NCI-H82 (cell line): ENCODE data around the gene COLEC12.

Experiments
- DNase-seq: peaks from one replicate; lab custom pipeline; 2025; lab: John Stamatoyannopoulos, UW

COLEC12 gene

GRCh38 chr18:505483-506122 is 5.1 kb upstream of the COLEC12 start:
- no peak for DNase-seq

- no peak for DNase-seq
These were observed 859 bp upstream of the COLEC12 start for GRCh38 chr18:501406-501714.

DNA sequence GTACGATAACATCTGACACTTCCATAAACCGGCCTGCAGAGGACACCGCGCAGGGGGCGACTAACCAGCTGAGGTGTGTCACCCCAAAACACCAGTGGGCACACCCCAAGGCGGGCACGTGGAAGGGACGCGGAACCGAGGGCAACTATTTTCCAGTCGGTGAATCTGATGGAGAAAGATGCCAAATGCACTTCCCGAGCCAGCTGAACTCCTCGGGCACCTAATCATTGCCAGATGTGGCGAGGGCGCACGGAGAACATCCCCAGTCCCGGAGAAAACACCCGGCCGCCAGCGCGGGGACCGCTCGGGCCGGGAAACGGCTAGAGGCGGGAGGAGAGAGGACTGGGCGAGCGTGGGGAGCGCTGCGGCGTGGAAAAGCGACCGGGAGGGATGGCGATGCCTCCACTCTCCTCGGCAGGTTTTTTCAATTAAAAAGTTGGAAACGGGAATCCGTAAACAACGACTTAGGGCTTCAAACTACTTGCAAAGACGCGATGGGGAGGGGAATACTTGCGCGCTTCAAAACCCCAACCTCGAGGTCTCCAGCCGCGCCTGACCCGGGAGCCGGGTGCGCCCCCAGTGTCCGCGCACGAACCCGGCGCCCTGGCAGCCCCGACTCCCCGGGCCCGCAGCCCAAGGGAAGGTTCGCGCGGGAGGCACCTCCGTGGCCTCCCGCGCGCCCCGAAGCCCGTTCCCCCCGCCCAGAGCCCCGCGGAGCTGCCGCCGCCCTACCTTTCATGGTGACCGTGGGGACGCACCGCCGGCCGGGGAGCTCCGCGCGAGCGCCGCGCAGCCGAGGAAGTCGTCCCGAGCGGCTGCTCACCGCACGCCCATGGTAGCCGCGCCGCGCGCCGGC is 497 bp downstream of the COLEC12 start:
- peak; percentile 23 for DNase-seq

DNA sequence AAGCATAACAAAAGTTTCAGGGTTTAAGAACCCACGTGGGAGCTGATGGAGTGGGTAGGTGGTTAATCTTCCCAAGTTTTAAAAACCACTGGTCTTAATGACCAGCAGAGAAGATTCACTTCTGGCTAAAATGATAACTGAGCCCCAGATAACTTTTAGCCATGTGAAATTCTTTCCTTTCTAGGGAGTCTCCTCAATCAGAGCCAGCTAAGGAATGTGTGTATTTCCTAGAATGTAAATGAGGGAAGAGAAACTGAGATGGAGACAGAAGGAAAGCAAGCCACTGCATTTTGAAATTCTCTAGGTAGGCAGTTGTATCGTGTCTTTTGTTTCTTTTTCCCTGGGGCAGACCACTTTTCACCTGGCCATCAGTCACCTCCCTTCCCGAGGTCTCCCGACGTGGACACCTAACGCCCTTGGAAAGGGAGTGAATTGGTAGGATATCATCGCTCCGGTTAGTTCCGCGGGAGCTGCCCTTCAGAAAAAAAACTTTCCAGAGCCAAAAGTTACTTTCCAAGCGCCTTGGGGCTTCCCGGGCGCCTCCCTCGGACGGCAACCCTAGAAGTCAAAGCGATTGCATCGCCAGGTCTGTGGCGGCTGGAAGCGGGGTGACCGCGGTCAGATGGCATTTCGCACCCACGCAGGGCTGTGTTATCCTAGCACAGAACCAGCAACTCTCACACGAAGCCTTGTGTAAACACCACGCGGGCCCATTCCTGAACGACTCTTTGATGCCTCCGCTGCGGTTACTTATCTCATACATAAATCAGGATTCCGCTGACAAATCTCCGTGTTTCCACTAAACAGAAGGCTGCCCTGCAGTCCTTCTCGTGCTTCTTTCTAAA is 1.3 kb downstream of the COLEC12 start:
- DNase-seq: peak; percentile 78

GRCh38 chr18:497688-498087 is 2.8 kb downstream of the COLEC12 start:
- DNase-seq: no peak

DNA sequence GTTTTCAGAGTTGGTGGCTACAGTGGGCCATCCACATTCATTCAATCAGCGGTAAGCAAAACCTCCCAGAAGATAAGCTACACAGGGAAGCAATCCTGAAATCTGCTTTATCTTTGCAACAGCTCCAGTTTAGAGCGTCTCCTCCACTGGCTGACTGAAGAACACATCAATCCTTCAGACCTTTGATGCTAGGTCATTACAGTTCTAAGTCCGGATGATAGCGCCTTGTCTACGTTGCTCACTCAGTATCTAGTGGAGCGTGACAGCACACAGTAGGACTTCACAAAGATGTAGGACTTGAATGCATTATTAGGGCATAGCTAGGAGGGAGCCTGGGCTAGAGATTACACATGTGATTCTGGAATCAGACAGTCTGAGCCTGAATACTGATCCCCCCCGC is 5.0 kb downstream of the COLEC12 start:
- DNase-seq: no peak

- no peak for DNase-seq
These were observed 5.5 kb downstream of the COLEC12 start for GRCh38 chr18:495017-495416.

DNA sequence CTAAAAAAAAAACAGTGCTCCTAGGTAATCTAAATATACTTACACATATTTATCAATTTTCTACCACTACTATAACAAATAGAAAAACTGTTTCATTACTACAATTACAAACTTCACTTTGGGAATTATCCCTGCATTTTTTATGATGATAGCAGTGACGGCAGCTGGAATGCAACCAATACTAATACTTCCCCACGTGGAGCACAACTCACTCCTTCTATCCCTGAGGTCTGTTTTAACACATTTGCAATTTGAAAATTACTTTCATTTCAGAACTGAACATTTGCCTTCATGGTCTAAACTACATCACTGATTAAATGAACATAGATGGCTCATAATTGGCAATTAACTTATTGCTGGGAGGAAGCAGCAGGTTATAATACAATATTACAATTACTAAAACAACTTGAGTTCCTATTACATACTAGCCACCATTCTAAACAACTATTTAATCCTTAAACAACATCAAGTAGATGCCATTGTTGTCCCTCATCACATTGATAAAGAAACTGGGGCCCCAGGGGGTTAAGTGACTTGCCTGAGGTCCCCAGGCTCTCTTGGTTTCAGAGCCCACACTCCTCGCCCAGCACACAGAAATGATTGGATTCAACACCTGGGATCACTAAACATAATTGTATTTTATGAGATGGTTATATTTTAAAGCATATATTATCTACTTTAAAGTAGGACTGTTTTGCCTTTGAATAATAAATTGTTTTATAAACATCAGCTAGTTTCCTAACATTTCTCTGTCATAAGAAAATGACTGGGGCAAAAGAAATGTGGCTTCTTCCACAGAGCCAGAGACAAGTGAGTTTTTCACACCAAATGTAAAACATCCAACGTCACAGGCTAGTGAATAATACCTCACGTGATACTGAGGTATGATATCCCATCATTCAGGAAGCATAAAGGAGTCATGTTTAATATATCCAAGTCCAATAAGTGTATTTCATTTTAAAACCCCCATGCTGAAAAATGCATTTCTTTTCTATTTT is 6.2 kb downstream of the COLEC12 start:
- DNase-seq: no peak

DNA sequence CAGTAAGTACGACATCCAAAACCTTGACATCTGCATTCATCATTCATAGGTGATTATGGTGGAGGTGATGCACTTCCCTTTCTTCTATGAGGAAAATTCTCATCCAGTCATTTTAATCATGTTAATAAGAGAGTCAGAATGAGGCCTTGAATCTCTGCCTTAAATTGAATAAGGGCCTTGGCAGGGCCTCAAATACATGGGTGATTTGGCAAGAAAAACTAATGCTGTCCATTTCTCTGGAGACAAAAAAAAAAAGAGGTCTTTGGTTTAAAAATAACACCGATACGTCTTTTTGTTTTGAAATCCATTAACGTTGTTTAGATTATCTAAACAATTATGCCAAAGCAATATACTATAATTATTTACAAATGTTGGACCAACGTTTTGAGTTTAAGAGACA is 8.1 kb downstream of the COLEC12 start:
- no peak for DNase-seq

GRCh38 chr18:490624-491023 is 9.9 kb downstream of the COLEC12 start:
- DNase-seq: no peak

DNA sequence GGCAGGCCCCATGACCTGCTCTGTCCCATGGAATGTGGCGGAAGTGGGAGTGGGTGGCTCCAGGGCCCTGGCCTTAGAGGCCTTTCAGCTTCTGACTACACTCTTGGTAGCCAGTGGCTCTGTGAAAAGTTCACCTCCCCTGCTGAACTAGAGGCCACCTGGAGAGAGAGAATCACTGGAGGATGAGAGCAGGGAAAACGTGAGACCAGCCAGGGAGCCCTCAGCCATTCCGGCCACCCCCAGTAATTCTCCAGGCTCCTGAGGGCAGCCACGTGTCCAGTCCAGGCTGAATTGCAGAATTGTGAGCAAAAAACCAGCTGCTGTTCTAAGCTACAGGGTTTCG is 10.5 kb downstream of the COLEC12 start:
- no peak for DNase-seq

- no peak for DNase-seq
These were observed 11.1 kb downstream of the COLEC12 start for GRCh38 chr18:489244-490023.

DNA sequence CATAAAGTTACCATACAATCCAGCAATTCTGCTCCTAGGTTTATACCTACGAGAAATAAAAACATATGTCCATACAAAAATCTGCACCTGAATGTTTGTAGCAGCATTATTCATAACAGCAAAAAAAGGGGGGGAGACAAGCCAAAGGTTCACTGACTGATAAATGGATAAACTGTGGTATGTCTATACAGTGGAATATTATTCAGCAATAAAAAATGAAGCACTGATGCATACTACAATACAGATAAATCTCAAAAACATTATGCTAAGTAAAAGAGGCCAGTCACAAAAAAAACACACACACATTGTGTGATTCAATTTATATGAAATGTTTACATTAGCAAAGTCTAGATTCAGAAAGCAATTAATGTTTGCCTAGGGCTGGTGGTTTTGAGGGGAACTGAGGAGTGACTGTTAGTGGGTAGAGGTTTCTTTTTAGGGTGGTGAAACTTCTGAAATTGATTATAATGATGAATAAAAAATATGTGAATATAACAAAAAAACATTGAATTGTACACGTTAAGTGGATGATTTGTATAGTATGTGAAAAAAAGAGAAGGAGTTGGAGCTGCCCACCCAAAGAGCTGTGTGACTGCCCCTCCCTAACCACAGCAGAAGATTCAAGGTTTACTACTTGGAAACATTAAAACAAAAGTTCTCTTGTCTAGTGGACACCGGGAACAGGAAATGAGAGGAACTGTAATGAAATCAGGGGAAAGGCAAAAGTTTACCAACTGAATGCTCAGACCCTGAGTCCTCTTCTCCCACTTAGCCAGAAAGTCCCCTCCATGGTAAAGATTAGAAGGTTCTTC is 13.4 kb downstream of the COLEC12 start:
- no peak for DNase-seq

DNA sequence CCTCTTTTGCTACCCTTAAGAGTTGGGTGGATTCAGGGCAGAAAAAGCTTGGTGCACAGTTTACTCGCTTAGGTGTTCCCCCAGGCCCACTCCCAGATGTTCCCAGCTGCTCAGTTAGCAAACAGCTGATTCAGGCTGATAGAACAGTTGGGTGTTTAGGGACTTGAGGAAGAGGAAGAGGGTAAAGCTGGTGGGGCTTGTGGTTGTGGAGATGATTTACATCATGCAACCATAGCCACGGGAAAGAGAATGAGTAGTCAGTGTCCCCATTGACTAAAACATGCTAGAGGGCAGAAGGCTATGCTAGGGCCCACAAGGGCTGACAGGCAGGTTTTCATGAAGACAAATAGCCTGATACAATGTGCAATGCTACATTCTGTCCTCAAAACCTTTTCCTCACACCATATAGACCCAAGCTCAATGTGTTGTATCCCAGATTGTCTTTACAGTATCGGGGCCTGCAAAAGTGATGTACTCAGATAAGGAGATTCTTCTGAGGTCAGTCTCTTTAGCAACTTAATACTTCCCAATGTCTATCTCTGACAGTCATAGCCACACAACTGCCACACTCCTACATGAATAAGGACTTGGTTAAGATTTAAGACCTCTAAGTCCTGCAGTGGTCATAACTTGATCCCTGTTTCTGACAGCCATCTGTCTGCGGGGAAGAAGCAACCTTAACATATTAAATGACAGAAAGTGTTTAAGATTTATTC is 15.6 kb downstream of the COLEC12 start:
- no peak for DNase-seq

- DNase-seq: no peak
These were observed 21.8 kb downstream of the COLEC12 start for GRCh38 chr18:478681-479080.

DNA sequence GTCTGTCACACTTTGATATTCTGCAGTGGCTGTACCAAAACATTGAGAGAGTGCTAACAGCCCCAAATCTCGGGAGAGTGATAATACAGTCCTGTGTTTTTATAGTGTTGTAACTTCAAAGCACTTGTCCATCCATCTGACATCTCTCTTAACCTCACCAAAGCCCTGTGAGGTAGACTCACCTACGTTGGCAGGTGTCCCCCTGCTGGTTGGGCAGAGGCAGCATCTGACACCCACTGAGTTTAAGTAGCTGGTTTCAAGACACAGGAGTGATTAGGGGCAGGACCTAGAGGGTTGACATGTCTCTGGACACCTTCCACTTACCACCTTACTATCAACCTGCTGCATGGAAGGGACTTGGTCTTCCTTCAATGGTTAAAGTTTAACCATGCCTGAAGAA is 22.9 kb downstream of the COLEC12 start:
- peak; percentile 59 for DNase-seq

- DNase-seq: no peak
These were observed 24.2 kb downstream of the COLEC12 start for GRCh38 chr18:476251-476664.

- DNase-seq: no peak
These were observed 25.1 kb downstream of the COLEC12 start for GRCh38 chr18:475202-476031.
